Middle frontal gyrus (tissue), 1 donor: Measurements from ENCODE around the gene PCGF5.
"Not testable (repeated sequence)": the region's sequence is repeated elsewhere in the genome, so short reads cannot be mapped to it uniquely, and the experiment has no call there.

Source experiments
- DNase-seq: peaks from one replicate; pipeline ENCODE4 v3.0.0-alpha.2; 2015; ENCODE audit warnings: low spot score; ENCODE audit errors: extremely low spot score

The PCGF5 gene

DNA sequence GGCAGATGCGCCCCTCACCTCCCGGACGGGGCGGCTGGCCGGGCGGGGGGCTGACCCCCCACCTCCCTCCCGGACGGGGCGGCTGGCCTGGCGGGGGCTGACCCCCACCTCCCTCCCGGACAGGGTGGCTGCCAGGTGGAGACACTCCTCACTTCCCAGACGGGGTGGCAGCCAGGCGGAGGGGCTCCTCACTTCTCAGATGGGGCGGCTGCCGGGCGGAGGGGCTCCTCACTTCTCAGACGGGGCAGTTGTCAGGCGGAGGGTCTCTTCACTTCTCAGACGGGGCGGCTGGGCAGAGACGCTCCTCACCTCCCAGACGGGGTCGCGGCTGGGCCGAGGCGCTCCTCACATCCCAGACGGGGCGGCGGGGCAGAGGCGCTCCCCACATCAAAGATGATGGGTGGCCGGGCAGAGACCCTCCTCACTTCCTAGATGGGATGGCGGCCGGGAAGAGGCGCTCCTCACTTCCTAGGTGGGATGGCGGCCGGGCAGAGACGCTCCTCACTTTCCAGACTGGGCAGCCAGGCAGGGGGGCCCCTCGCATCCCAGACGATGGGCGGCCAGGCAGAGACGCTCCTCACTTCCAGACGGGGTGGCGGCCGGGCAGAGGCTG, 102.9 kb downstream of the PCGF5 start:
- not testable (repeated sequence) for DNase-seq

DNA sequence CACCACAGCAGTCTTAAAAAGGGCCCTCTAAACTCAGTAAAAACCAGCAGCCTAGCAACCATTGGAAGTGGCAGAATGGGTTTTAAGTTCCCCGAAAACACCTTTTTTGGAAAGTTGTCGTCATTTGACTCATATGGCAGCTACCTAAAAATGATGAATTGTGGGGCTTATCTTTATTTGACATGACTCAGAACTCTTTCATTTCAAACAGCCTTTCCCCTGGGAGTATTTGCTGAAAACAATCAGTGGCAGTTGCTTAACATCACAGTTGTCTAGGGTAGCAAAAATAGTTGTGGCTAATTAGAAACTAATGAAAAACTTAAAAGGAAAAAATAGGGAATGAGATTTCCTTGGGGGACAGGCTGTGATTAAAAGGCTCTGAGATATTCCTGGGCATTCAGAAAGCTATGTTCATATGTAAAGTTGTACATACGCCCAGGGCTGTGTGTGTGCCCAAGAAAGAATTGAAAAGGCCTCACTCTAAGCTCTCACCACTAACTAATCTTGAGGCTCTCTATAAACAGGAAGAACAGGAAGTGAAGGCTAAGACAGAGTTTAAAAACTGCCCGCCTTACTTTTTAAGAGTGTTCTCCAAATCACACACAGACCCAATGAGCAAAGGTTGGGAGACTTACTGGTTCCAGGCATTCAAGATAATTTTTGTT, 108.0 kb downstream of the PCGF5 start:
- no peak for DNase-seq
